ENCODE results near the gene MOSPD2. TPM values are rescaled to one million over a fixed set of nuclear protein-coding genes. Genes with fewer than 3 reads are reported as not detected.

MOSPD2 gene
- total and polyA plus RNA-seq, 10 of the 15 experiments (the other 5 are each of a cell fraction or from before 2014, with no cell fraction given) = 4.9 to 14.7 (median 7.4) TPM

DNA sequence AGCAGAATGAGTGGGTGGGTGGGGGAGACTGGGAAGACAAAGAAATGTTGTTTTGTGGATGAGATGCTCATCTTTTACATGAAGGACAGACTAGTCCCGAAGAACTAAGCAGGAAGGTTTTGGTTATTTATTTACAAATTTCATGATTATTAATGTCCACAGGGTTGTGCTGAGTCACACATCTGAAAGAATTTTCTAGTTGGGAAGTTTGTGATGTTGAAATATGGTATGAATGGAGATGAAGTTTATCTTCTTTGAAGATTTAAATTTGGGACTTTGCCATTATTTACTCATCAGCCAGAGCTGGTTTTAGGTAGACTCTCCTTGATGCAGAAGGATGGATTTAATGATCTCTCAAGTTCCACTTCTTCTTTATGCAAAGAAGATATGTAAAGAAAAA lies 75.5 kb downstream of the MOSPD2 start:
- ChIA-PET POLR2A (no interaction called here), RAD21 (ENCODE audit: unreplicated experiment) (no interaction called here)
- 4% methylated on average over 1 of the region's 1 CpG for WGBS (ENCODE audit: insufficient coverage, insufficient replicate concordance, low lambda C conversion rate, missing lambda C conversion rate)

More for the DNA sequence above, 75.5 kb downstream of the MOSPD2 start:
- intact Hi-C loops (cut with micrococcal nuclease; ENCODE audit: unreplicated experiment) = no loop called here
- CTCF ChIA-PET = interaction anchor here (0.6 to 0.7 kb wide), 2 partner anchors 89 to 1849 kb away, joined by 3 read pairs; no protein-coding TSS in a partner anchor
- H3K27me3 ChIP-seq (replicated peaks in 1 of 2; ENCODE audit: control insufficient read depth in 2 of 2, insufficient read depth in 2 of 2, low read length in 1 of 2) = no peaks in the 10 kb centered on the region
- H3K36me3 ChIP-seq (ENCODE audit: control insufficient read depth in 2 of 2, insufficient read depth in 2 of 2, low read length in 1 of 2) = no peaks in the 10 kb centered on the region
- DNase-seq (ENCODE audit: low read depth, low spot score) = no peak
- FAIRE-seq = no peak
- no peak overlapping the region for H3K9ac ChIP-seq (ENCODE audit: control insufficient read depth, insufficient read depth, low read length)
- no peaks in the 10 kb centered on the region for H3K4me1 ChIP-seq (ENCODE audit: control insufficient read depth, insufficient read depth, low read length)
- H3K4me2 ChIP-seq (ENCODE audit: control insufficient read depth, insufficient read depth) = no peak overlapping the region
- TF ChIP-seq, protein P1, sequence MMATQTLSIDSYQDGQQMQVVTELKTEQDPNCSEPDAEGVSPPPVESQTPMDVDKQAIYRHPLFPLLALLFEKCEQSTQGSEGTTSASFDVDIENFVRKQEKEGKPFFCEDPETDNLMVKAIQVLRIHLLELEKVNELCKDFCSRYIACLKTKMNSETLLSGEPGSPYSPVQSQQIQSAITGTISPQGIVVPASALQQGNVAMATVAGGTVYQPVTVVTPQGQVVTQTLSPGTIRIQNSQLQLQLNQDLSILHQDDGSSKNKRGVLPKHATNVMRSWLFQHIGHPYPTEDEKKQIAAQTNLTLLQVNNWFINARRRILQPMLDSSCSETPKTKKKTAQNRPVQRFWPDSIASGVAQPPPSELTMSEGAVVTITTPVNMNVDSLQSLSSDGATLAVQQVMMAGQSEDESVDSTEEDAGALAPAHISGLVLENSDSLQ (IDR thresholded peaks at IDR 0.05) = no peak
- TF ChIP-seq, protein P2, sequence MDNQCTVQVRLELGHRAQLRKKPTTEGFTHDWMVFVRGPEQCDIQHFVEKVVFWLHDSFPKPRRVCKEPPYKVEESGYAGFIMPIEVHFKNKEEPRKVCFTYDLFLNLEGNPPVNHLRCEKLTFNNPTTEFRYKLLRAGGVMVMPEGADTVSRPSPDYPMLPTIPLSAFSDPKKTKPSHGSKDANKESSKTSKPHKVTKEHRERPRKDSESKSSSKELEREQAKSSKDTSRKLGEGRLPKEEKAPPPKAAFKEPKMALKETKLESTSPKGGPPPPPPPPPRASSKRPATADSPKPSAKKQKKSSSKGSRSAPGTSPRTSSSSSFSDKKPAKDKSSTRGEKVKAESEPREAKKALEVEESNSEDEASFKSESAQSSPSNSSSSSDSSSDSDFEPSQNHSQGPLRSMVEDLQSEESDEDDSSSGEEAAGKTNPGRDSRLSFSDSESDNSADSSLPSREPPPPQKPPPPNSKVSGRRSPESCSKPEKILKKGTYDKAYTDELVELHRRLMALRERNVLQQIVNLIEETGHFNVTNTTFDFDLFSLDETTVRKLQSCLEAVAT (IDR thresholded peaks at IDR 0.05) = no peak
- TF ChIP-seq HDAC2 (IDR thresholded peaks at IDR 0.05) (no peak), NBN (IDR thresholded peaks at IDR 0.05) (no peak), ZSCAN29 (IDR thresholded peaks at IDR 0.05) (no peak), TBL1XR1 (IDR thresholded peaks at IDR 0.05; ENCODE audit: low read depth, low read length) (no peak), RB1 (IDR thresholded peaks at IDR 0.05; ENCODE audit: borderline replicate concordance) (no peak), KDM1A (IDR thresholded peaks at IDR 0.05; ENCODE audit: borderline replicate concordance) (no peak), KAT2A (conservative IDR thresholded peaks at IDR 0.05; ENCODE audit: control insufficient read depth, low read depth, low read length) (no peak), BCL11A (IDR thresholded peaks at IDR 0.05; ENCODE audit: low read depth, low read length) (no peak), NFIC (IDR thresholded peaks at IDR 0.05; ENCODE audit: low read depth, low read length) (no peak), ZNF217 (IDR thresholded peaks at IDR 0.05) (no peak), TCF3 (IDR thresholded peaks at IDR 0.05; ENCODE audit: borderline replicate concordance, insufficient read depth, low read depth, low read length) (no peak)
- TF ChIP-seq, protein P3, sequence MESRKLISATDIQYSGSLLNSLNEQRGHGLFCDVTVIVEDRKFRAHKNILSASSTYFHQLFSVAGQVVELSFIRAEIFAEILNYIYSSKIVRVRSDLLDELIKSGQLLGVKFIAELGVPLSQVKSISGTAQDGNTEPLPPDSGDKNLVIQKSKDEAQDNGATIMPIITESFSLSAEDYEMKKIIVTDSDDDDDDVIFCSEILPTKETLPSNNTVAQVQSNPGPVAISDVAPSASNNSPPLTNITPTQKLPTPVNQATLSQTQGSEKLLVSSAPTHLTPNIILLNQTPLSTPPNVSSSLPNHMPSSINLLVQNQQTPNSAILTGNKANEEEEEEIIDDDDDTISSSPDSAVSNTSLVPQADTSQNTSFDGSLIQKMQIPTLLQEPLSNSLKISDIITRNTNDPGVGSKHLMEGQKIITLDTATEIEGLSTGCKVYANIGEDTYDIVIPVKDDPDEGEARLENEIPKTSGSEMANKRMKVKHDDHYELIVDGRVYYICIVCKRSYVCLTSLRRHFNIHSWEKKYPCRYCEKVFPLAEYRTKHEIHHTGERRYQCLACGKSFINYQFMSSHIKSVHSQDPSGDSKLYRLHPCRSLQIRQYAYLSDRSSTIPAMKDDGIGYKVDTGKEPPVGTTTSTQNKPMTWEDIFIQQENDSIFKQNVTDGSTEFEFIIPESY (IDR thresholded peaks at IDR 0.05) = no peak
- SMC1A ChIA-PET (ENCODE audit: uncharacterized antibody, unreplicated experiment) = interaction anchor here (0.7 to 1.6 kb wide), 2 partner anchors 16 to 294 kb away, joined by 3 read pairs; no protein-coding TSS in a partner anchor
- no peaks in the 10 kb centered on the region for H3K9me3 ChIP-seq (replicated peaks; ENCODE audit: control insufficient read depth, insufficient read depth, low read length)
- no peaks in the 10 kb centered on the region for H4K20me1 ChIP-seq (ENCODE audit: control insufficient read depth, insufficient read depth)
- H3K27ac ChIP-seq (ENCODE audit: control insufficient read depth, insufficient read depth) = no peak overlapping the region
- H3K79me2 ChIP-seq (ENCODE audit: control insufficient read depth, insufficient read depth, low read length) = no peaks in the 10 kb centered on the region
- H2AFZ ChIP-seq (ENCODE audit: control insufficient read depth, low read depth, low read length) = no peak overlapping the region
- ATAC-seq = no peak
- BruUV-seq (replicated peaks) = no TSS peak
- in situ Hi-C loops (cut with MboI) = no loop called here
- H3K4me3 ChIP-seq = no peak overlapping the region
